Neutrophil (primary cell): Measurements from ENCODE around the gene HAGHL.

Experiments
- H3K27ac ChIP-seq: fragments of 200-600 bp; sonication (generic); 2 replicates; pipeline ENCODE4 v1.5.1; 2016; ENCODE audit warnings: mild to moderate bottlenecking, moderate library complexity
- H3K27me3 ChIP-seq: fragments of 200-600 bp; sonication (generic); 2 replicates; pipeline ENCODE4 v1.6.0; 2016; ENCODE audit warnings: mild to moderate bottlenecking
- H3K36me3 ChIP-seq: fragments of 200-600 bp; sonication (generic); 2 replicates; pipeline ENCODE4 v1.5.1; 2017
- H3K4me1 ChIP-seq, 2 experiments: fragments of 200-600 bp in 1 of 2; sonication (generic) in 1 of 2; 1 replicate in 1 of 2; 2 replicates in 1 of 2; pipeline versions ENCODE4 v1.5.1 to v1.6.1; 2013 to 2016; ENCODE audit warnings: low read depth in 1 of 2, low read length in 1 of 2, mild to moderate bottlenecking in 1 of 2, moderate library complexity in 1 of 2; ENCODE audit not compliant: control insufficient read depth in 1 of 2, insufficient read depth in 1 of 2
- H3K4me3 ChIP-seq, 2 experiments: fragments of 200-600 bp in 1 of 2; sonication (generic) in 1 of 2; 1 replicate in 1 of 2; 2 replicates in 1 of 2; pipeline ENCODE4 v1.5.1; 2013 to 2016; ENCODE audit warnings: low read depth in 1 of 2, low read length in 1 of 2, mild to moderate bottlenecking in 1 of 2, moderate library complexity in 1 of 2
- H3K9me3 ChIP-seq: fragments of 200-600 bp; sonication (generic); 2 replicates; pipeline ENCODE4 v1.5.1; 2016
- CTCF ChIP-seq: fragments of 200-600 bp; sonication (generic); IDR thresholded peaks from 2 replicates; pipeline ENCODE4 v1.5.1; 2016; ENCODE audit warnings: antibody characterized with exemption

Gene HAGHL

GRCh38 chr16:761625-762513 is 35.0 kb downstream of the HAGHL start:
- H3K4me1 ChIP-seq, result peaks cover 0 to 3% of the 10 kb centered on the region in 2 experiments
- H3K36me3 ChIP-seq, result no peaks in the 10 kb centered on the region
- H3K9me3 ChIP-seq, result no peaks in the 10 kb centered on the region
- no peak overlapping the region for H3K27ac ChIP-seq
- H3K4me3 ChIP-seq, result no peak overlapping the region
- no peak for TF ChIP-seq CTCF
- H3K27me3 ChIP-seq, result no peaks in the 10 kb centered on the region

- H3K27me3 ChIP-seq, result no peaks in the 10 kb centered on the region
- no peaks in the 10 kb centered on the region for H3K36me3 ChIP-seq
- no peak overlapping the region for H3K27ac ChIP-seq
- H3K4me1 ChIP-seq, result no peaks in the 10 kb centered on the region
- TF ChIP-seq CTCF, result no peak
- no peaks in the 10 kb centered on the region for H3K9me3 ChIP-seq
- H3K4me3 ChIP-seq, result no peak overlapping the region
Measured at GRCh38 chr16:762595-763268, 35.8 kb downstream of the HAGHL start.

- Histone ChIP-seq H3K4me3 (no peak overlapping the region), H3K27ac (no peak overlapping the region), H3K4me1 (no peaks in the 10 kb centered on the region), H3K9me3 (no peaks in the 10 kb centered on the region), H3K27me3 (peaks cover 5% of the 10 kb centered on the region), H3K36me3 (no peaks in the 10 kb centered on the region)
- no peak for TF ChIP-seq CTCF
Measured at GRCh38 chr16:763369-764183, 36.7 kb downstream of the HAGHL start.

- TF ChIP-seq CTCF, result no peak
- Histone ChIP-seq H3K27me3 (peaks cover 9% of the 10 kb centered on the region), H3K27ac (no peak overlapping the region), H3K36me3 (no peaks in the 10 kb centered on the region), H3K4me1 (no peaks in the 10 kb centered on the region), H3K9me3 (no peaks in the 10 kb centered on the region), H3K4me3 (no peak overlapping the region)
Measured at GRCh38 chr16:764184-764750, 37.4 kb downstream of the HAGHL start.

GRCh38 chr16:764848-765487 is 38.1 kb downstream of the HAGHL start:
- no peaks in the 10 kb centered on the region for H3K4me1 ChIP-seq
- H3K4me3 ChIP-seq, result no peak overlapping the region
- H3K9me3 ChIP-seq, result no peaks in the 10 kb centered on the region
- no peak for TF ChIP-seq CTCF
- no peaks in the 10 kb centered on the region for H3K36me3 ChIP-seq
- H3K27me3 ChIP-seq, result peaks cover 16% of the 10 kb centered on the region
- no peak overlapping the region for H3K27ac ChIP-seq
